ENCODE measurements around the gene CHPT1. TPM values are rescaled to one million over a fixed set of nuclear protein-coding genes. Genes with fewer than 3 reads are reported as not detected.
"Not testable (repeated sequence)": the region's sequence is repeated elsewhere in the genome, so short reads cannot be mapped to it uniquely, and the experiment has no call there.

CHPT1 gene
- total and polyA plus RNA-seq, 2 donors: 12.8 to 34.4 TPM

DNA sequence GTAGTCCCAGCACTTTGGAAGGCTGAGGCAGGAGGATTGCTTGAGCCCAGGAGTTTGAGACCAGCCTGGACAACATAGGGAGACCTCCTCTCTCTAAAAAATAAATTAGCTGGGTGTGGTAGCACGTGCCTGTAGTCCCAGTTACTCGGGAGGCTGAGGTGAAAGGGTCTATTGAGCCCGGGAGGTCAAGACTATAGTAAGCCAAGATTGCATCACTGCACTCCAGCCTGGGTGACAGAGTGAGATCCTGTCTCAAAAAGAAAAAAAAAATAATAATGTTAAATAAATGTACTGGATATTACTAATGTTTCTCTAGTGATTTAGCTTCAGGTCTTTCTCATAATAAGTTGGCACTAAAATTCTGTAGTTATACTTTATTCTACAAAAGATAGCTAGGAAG, 20.9 kb upstream of the CHPT1 start:
- not testable (repeated sequence) for H3K9me3 ChIP-seq (ENCODE audit: control insufficient read depth in 2 of 2, insufficient read depth in 1 of 2, low read length in 1 of 2); H3K27ac ChIP-seq (ENCODE audit: low read depth in 1 of 2, low read length in 1 of 2); H3K36me3 ChIP-seq (ENCODE audit: control insufficient read depth in 2 of 2, insufficient read depth in 2 of 2, low read length in 1 of 2); H3K4me1 ChIP-seq (ENCODE audit: control insufficient read depth in 2 of 2, insufficient read depth in 2 of 2, low read length in 2 of 2); DNase-seq (ENCODE audit: low read depth in 6 of 9, low spot score in 9 of 9); H3K4me3 ChIP-seq (ENCODE audit: low read length in 2 of 2); H3K27me3 ChIP-seq (ENCODE audit: control insufficient read depth in 2 of 2, insufficient read depth in 1 of 2, low read length in 1 of 2)
- 93% methylated on average over 3 of the region's 3 CpGs for WGBS

- H3K9me3 ChIP-seq (ENCODE audit: control insufficient read depth in 2 of 2, insufficient read depth in 1 of 2, low read length in 1 of 2): no peaks in the 10 kb centered on the region
- H3K27ac ChIP-seq (ENCODE audit: low read depth in 1 of 2, low read length in 1 of 2): no peak overlapping the region
- H3K36me3 ChIP-seq (ENCODE audit: control insufficient read depth in 2 of 2, insufficient read depth in 2 of 2, low read length in 1 of 2): no peaks in the 10 kb centered on the region
- H3K27me3 ChIP-seq (ENCODE audit: control insufficient read depth in 2 of 2, insufficient read depth in 1 of 2, low read length in 1 of 2): no peaks in the 10 kb centered on the region
- H3K4me3 ChIP-seq (ENCODE audit: low read length in 2 of 2): no peak overlapping the region
- DNase-seq (ENCODE audit: low read depth in 6 of 9, low spot score in 9 of 9): no peak
- H3K4me1 ChIP-seq (ENCODE audit: control insufficient read depth in 2 of 2, insufficient read depth in 2 of 2, low read length in 2 of 2): no peaks in the 10 kb centered on the region
Observed at GRCh38 chr12:101678081-101678480, 19.4 kb upstream of the CHPT1 start.

DNA sequence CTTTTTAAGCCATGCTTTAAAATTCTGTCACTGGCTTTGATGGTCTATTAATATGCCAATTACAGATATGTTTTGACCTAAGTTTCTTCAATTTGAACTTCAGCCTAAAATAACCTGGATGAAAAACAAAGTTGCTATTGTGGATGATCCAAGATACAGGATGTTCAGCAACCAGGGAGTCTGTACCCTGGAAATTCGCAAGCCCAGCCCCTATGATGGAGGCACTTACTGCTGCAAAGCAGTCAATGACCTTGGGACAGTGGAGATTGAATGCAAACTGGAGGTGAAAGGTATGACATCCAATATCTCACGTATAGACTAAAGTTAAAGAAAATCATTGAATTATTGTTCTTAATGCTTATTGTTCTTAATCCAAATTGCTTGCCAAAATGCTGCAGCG, 17.2 kb upstream of the CHPT1 start:
- Histone ChIP-seq H3K4me3 (ENCODE audit: low read length in 2 of 2) (no peak overlapping the region), H3K27ac (ENCODE audit: low read depth in 1 of 2, low read length in 1 of 2) (no peak overlapping the region), H3K36me3 (ENCODE audit: control insufficient read depth in 2 of 2, insufficient read depth in 2 of 2, low read length in 1 of 2) (no peaks in the 10 kb centered on the region), H3K27me3 (ENCODE audit: control insufficient read depth in 2 of 2, insufficient read depth in 1 of 2, low read length in 1 of 2) (no peaks in the 10 kb centered on the region), H3K4me1 (ENCODE audit: control insufficient read depth in 2 of 2, insufficient read depth in 2 of 2, low read length in 2 of 2) (no peaks in the 10 kb centered on the region), H3K9me3 (ENCODE audit: control insufficient read depth in 2 of 2, insufficient read depth in 1 of 2, low read length in 1 of 2) (no peaks in the 10 kb centered on the region)
- 96% methylated on average over 3 of the region's 3 CpGs for WGBS
- no peak for DNase-seq (ENCODE audit: low read depth in 6 of 9, low spot score in 9 of 9)

- Histone ChIP-seq H3K36me3 (ENCODE audit: control insufficient read depth in 2 of 2, insufficient read depth in 2 of 2, low read length in 1 of 2) (no peaks in the 10 kb centered on the region), H3K4me3 (ENCODE audit: low read length in 2 of 2) (no peak overlapping the region), H3K27ac (ENCODE audit: low read depth in 1 of 2, low read length in 1 of 2) (no peak overlapping the region), H3K4me1 (ENCODE audit: control insufficient read depth in 2 of 2, insufficient read depth in 2 of 2, low read length in 2 of 2) (no peaks in the 10 kb centered on the region), H3K27me3 (ENCODE audit: control insufficient read depth in 2 of 2, insufficient read depth in 1 of 2, low read length in 1 of 2) (no peaks in the 10 kb centered on the region), H3K9me3 (ENCODE audit: control insufficient read depth in 2 of 2, insufficient read depth in 1 of 2, low read length in 1 of 2) (no peaks in the 10 kb centered on the region)
- DNase-seq (ENCODE audit: low read depth in 6 of 9, low spot score in 9 of 9): no peak
Observed at GRCh38 chr12:101680647-101681046, 16.8 kb upstream of the CHPT1 start.

DNA sequence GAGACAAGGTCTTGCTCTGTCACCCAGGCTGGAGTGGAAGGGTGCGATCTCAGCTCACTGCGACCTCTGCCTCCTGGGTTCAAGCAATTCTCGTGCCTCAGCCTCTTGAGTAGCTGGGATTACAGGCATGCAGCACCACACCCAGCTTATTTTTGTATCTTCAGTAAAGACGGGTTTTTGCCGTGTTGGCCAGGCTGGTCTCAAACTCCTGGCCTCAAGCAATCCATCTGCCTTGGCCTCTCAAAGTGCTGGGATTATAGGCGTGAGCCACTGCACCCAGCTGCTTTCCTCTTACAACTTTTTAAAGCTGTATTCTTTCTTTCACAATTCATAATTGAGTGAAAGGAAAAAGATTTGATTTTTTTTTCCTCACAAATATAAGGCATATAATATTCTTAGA, 15.8 kb upstream of the CHPT1 start:
- WGBS: 96% methylated on average over 6 of the region's 6 CpGs
- H3K36me3 ChIP-seq (ENCODE audit: control insufficient read depth in 2 of 2, insufficient read depth in 2 of 2, low read length in 1 of 2); H3K27me3 ChIP-seq (ENCODE audit: control insufficient read depth in 2 of 2, insufficient read depth in 1 of 2, low read length in 1 of 2); H3K9me3 ChIP-seq (ENCODE audit: control insufficient read depth in 2 of 2, insufficient read depth in 1 of 2, low read length in 1 of 2); H3K4me3 ChIP-seq (ENCODE audit: low read length in 2 of 2); H3K4me1 ChIP-seq (ENCODE audit: control insufficient read depth in 2 of 2, insufficient read depth in 2 of 2, low read length in 2 of 2); H3K27ac ChIP-seq (ENCODE audit: low read depth in 1 of 2, low read length in 1 of 2); DNase-seq (ENCODE audit: low read depth in 6 of 9, low spot score in 9 of 9): not testable (repeated sequence)

- WGBS: 95% methylated on average over 1 of the region's 1 CpG
- no peak for DNase-seq (ENCODE audit: low read depth in 6 of 9, low spot score in 9 of 9)
- H3K4me1 ChIP-seq (ENCODE audit: control insufficient read depth in 2 of 2, insufficient read depth in 2 of 2, low read length in 2 of 2): no peaks in the 10 kb centered on the region
- H3K4me3 ChIP-seq (ENCODE audit: low read length in 2 of 2): no peak overlapping the region
- H3K27me3 ChIP-seq (ENCODE audit: control insufficient read depth in 2 of 2, insufficient read depth in 1 of 2, low read length in 1 of 2): no peaks in the 10 kb centered on the region
- no peak overlapping the region for H3K27ac ChIP-seq (ENCODE audit: low read depth in 1 of 2, low read length in 1 of 2)
- no peaks in the 10 kb centered on the region for H3K9me3 ChIP-seq (ENCODE audit: control insufficient read depth in 2 of 2, insufficient read depth in 1 of 2, low read length in 1 of 2)
- H3K36me3 ChIP-seq (ENCODE audit: control insufficient read depth in 2 of 2, insufficient read depth in 2 of 2, low read length in 1 of 2): no peaks in the 10 kb centered on the region
Observed at GRCh38 chr12:101685092-101685491, 12.3 kb upstream of the CHPT1 start.

DNA sequence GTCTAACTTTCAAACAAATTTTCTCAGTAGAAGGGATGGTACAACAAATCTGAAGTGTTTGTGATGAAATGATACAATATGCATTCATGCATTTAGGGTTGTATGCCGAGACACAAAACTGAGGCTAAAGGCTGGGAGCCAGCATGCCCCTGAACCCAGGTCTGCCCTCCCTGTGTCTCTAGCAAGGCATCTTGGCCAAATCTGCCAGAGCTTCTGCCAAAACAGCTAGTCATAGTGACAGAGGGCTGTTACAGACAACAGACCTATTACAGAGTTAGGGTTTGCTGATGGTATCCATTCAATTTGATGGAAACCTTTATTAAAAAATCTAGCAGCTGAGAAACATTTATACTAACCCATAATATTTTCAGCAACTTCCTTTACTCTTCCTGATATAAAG, 11.3 kb upstream of the CHPT1 start:
- no peak overlapping the region for H3K4me3 ChIP-seq (ENCODE audit: low read length in 2 of 2)
- WGBS: 93% methylated on average over 1 of the region's 1 CpG
- no peaks in the 10 kb centered on the region for H3K36me3 ChIP-seq (ENCODE audit: control insufficient read depth in 2 of 2, insufficient read depth in 2 of 2, low read length in 1 of 2)
- DNase-seq (ENCODE audit: low read depth in 6 of 9, low spot score in 9 of 9): no peak
- H3K27me3 ChIP-seq (ENCODE audit: control insufficient read depth in 2 of 2, insufficient read depth in 1 of 2, low read length in 1 of 2): no peaks in the 10 kb centered on the region
- no peaks in the 10 kb centered on the region for H3K4me1 ChIP-seq (ENCODE audit: control insufficient read depth in 2 of 2, insufficient read depth in 2 of 2, low read length in 2 of 2)
- H3K27ac ChIP-seq (ENCODE audit: low read depth in 1 of 2, low read length in 1 of 2): no peak overlapping the region
- H3K9me3 ChIP-seq (ENCODE audit: control insufficient read depth in 2 of 2, insufficient read depth in 1 of 2, low read length in 1 of 2): no peaks in the 10 kb centered on the region

DNA sequence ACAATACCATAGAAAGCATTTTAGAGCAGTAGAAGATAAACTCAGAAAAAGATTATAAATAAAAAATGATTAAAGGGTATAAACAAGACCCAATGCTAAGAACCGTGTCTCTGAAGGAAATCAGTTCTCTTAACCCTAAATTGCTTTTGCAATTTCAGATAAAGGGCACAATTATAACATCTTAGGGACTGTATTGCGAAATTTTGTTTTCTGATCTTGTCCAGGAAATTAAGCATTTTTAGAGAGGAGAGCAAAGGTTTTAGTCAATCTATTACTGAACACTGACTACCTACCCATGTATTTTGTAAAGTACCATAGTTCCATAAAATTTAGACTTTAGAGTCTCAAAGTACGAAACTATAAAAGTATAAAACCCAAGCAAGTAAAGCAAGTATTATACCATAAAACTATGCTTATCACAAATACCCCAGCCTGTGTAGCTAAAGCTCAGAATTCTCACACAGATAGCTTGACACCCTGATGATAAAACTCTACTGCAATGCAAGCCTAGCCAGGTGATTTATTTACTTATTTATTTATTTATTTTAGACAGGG, 6.8 kb upstream of the CHPT1 start:
- H3K27ac ChIP-seq (ENCODE audit: low read depth in 1 of 2, low read length in 1 of 2): no peak overlapping the region
- H3K27me3 ChIP-seq (ENCODE audit: control insufficient read depth in 2 of 2, insufficient read depth in 1 of 2, low read length in 1 of 2): no peaks in the 10 kb centered on the region
- H3K4me3 ChIP-seq (ENCODE audit: low read length in 2 of 2): no peak overlapping the region
- 81% methylated on average over 3 of the region's 3 CpGs for WGBS
- no peaks in the 10 kb centered on the region for H3K9me3 ChIP-seq (ENCODE audit: control insufficient read depth in 2 of 2, insufficient read depth in 1 of 2, low read length in 1 of 2)
- no peaks in the 10 kb centered on the region for H3K4me1 ChIP-seq (ENCODE audit: control insufficient read depth in 2 of 2, insufficient read depth in 2 of 2, low read length in 2 of 2)
- no peak for DNase-seq (ENCODE audit: low read depth in 6 of 9, low spot score in 9 of 9)
- no peaks in the 10 kb centered on the region for H3K36me3 ChIP-seq (ENCODE audit: control insufficient read depth in 2 of 2, insufficient read depth in 2 of 2, low read length in 1 of 2)

- Histone ChIP-seq H3K36me3 (ENCODE audit: control insufficient read depth in 2 of 2, insufficient read depth in 2 of 2, low read length in 1 of 2) (no peaks in the 10 kb centered on the region), H3K9me3 (ENCODE audit: control insufficient read depth in 2 of 2, insufficient read depth in 1 of 2, low read length in 1 of 2) (no peaks in the 10 kb centered on the region), H3K27ac (ENCODE audit: low read depth in 1 of 2, low read length in 1 of 2) (no peak overlapping the region), H3K4me3 (ENCODE audit: low read length in 2 of 2) (no peak overlapping the region), H3K27me3 (ENCODE audit: control insufficient read depth in 2 of 2, insufficient read depth in 1 of 2, low read length in 1 of 2) (no peaks in the 10 kb centered on the region), H3K4me1 (ENCODE audit: control insufficient read depth in 2 of 2, insufficient read depth in 2 of 2, low read length in 2 of 2) (peaks cover under 1 to 1% of the 10 kb centered on the region in 2 donors)
- 100% methylated on average over 1 of the region's 1 CpG for WGBS
- no peak for DNase-seq (ENCODE audit: low read depth in 6 of 9, low spot score in 9 of 9)
Observed at GRCh38 chr12:101691503-101692096, 5.8 kb upstream of the CHPT1 start.
